ENCODE measurements around the gene SLC25A14. TPM values are rescaled to one million over a fixed set of nuclear protein-coding genes. Genes with fewer than 3 reads are reported as not detected.

Gene SLC25A14
- 1 to 10 TPM; 4.4 to 7.5 (median 5.8) TPM for total RNA-seq

DNA sequence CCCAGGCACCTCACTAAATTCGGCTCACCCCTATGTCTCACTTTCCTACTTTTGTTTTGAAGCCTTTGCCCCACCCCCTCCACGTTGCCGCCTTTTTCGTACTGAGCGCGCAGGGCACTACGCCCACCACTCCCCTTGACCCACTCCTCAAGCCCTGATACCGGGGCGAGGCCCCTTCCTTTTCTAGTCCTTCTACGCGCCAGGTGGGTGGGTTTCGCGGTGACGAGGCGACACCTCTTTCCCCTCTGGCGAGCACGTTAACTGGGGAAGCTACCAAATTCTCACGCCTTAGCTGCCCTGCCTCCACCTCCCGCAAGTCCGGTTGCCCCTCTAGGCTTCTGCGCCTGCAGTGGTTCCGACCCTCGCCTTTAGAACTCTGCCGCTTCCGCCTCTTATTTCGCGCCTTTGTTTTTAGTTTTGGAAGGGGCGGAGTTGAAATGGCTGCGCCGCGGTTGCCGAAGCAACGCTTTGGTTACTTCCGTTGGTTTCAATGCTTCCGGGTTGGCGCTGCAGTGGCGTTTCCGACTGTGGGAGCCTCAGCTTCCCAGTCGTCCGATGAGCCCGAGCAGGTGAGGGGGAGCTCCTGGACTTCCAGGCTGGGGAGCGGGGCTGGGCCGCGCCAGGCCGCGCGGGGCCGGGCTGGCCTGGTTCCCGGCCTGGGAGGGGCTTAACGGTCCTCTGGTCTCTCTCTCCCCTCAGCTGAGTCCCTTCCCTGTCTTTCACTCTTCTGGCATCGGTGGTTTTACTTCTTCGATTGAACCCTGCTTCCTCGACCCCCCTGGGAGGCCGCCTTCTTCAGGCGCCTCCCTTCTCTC is at the start of gene SLC25A14:
SLC25A14 (plus strand) TSS at position 512 of the 815 bp plus-strand sequence. CDS start 360 bp downstream, outside the sequence.
- no peak for TF ChIP-seq CTCF (IDR thresholded peaks at IDR 0.05; ENCODE audit: low read depth)

- no peak for TF ChIP-seq CTCF (IDR thresholded peaks at IDR 0.05; ENCODE audit: low read depth)
Observed at GRCh38 chrX:130295519-130296296, 44.0 kb upstream of the SLC25A14 start.

DNA sequence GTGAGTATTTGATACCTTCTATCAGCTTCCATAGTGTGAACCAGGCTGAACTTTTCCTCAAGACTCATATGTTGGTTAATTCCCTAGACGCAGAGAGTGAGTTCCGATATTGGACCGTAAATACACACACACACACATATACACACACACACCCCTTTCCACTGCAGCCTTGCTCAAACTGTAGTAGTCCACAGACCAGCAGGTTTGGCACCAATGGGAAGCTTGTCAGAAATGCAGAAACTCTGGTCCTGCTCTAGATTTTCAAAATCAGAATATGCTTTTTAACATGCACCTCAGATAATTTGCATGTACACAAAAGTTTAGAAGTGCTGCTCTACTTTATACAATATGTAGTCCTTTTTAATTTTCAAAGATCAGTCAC is 43.4 kb upstream of the SLC25A14 start:
- no peak for TF ChIP-seq CTCF (IDR thresholded peaks at IDR 0.05; ENCODE audit: low read depth)

DNA sequence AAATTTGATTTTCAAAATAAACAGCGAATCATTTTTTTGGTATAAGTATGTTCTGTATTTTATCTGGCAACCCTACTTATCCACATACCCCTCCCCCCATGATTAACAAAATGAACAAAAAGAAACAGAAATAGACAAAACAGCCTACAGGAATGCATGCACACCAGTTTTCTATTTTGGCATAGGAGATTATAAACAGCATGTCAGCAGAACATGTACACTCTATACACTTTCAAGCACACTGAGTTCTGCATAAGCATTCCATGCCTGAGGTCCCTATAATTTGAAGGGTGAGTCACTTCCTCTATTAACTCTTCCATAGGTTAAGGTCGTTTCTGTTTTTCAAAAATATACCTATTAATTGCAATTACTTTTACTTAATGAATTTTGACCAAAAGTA is 43.0 kb upstream of the SLC25A14 start:
- no peak for TF ChIP-seq CTCF (IDR thresholded peaks at IDR 0.05; ENCODE audit: low read depth)

GRCh38 chrX:130299279-130300009 is 40.3 kb upstream of the SLC25A14 start:
- TF ChIP-seq CTCF (IDR thresholded peaks at IDR 0.05; ENCODE audit: low read depth): no peak

DNA sequence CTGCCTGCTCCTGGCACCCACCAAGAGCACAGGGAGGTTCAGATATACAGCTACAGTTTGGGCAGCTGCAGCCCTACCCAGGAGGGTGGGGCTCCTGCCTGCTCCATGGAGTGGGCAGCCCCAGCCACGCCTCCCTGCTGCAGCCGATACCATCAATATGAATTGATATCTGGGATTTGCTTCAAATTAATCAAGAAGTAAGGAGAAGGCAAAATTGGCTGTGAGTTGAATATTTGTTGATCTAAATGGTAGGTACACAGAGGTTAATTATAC is 39.8 kb upstream of the SLC25A14 start:
- no peak for TF ChIP-seq CTCF (IDR thresholded peaks at IDR 0.05; ENCODE audit: low read depth)

- no peak for TF ChIP-seq CTCF (IDR thresholded peaks at IDR 0.05; ENCODE audit: low read depth)
Observed at GRCh38 chrX:130301405-130301804, 38.3 kb upstream of the SLC25A14 start.
